ENCODE data around the gene CENPM. TPM values are rescaled to one million over a fixed set of nuclear protein-coding genes. Genes with fewer than 3 reads are reported as not detected.

The CENPM gene
- total and polyA plus RNA-seq, 10 of the 15 experiments (the other 5 are each of a cell fraction or from before 2014, with no cell fraction given), result 36.7 to 212 (median 74.7) TPM

DNA sequence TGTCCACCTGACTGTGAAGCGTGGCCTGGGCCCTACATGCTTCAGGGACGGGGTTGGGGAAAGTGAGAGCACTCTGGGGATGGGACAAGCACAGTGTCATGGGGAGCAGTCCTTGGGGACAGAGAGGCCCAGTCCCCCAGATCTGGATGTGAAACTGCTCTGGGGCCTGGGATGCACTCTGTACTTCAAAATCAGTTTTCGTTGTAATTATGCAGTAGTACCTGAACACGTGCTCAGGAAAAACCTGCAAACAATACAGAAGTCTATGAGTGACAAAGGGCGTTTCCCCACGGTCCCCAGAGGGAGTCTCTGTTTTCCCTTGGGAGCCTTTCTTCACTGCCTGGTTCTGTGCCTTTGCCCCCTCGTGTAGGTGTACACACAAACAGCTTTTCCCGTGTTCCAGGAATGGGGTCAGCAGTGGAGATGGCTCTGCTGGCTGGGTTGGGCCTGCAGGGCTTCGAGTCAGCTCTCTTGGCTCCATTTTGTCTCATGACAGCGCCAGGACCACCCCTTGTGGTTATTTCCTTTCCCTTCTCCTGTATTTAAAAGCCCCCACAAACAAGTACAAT, 15.2 kb downstream of the CENPM start (continued):
- TF ChIP-seq, protein P1, sequence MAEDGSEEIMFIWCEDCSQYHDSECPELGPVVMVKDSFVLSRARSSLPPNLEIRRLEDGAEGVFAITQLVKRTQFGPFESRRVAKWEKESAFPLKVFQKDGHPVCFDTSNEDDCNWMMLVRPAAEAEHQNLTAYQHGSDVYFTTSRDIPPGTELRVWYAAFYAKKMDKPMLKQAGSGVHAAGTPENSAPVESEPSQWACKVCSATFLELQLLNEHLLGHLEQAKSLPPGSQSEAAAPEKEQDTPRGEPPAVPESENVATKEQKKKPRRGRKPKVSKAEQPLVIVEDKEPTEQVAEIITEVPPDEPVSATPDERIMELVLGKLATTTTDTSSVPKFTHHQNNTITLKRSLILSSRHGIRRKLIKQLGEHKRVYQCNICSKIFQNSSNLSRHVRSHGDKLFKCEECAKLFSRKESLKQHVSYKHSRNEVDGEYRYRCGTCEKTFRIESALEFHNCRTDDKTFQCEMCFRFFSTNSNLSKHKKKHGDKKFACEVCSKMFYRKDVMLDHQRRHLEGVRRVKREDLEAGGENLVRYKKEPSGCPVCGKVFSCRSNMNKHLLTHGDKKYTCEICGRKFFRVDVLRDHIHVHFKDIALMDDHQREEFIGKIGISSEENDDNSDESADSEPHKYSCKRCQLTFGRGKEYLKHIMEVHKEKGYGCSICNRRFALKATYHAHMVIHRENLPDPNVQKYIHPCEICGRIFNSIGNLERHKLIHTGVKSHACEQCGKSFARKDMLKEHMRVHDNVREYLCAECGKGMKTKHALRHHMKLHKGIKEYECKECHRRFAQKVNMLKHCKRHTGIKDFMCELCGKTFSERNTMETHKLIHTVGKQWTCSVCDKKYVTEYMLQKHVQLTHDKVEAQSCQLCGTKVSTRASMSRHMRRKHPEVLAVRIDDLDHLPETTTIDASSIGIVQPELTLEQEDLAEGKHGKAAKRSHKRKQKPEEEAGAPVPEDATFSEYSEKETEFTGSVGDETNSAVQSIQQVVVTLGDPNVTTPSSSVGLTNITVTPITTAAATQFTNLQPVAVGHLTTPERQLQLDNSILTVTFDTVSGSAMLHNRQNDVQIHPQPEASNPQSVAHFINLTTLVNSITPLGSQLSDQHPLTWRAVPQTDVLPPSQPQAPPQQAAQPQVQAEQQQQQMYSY (CRISPR knock-in tag; IDR thresholded peaks at IDR 0.05), result 0 out of 2 replicates have a peak, but pooled peaks have one; percentile 41
- TF ChIP-seq, protein P2, sequence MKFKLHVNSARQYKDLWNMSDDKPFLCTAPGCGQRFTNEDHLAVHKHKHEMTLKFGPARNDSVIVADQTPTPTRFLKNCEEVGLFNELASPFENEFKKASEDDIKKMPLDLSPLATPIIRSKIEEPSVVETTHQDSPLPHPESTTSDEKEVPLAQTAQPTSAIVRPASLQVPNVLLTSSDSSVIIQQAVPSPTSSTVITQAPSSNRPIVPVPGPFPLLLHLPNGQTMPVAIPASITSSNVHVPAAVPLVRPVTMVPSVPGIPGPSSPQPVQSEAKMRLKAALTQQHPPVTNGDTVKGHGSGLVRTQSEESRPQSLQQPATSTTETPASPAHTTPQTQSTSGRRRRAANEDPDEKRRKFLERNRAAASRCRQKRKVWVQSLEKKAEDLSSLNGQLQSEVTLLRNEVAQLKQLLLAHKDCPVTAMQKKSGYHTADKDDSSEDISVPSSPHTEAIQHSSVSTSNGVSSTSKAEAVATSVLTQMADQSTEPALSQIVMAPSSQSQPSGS (IDR thresholded peaks at IDR 0.05; ENCODE audit: low read length), result no peak
- TF ChIP-seq GATAD2B (conservative IDR thresholded peaks at IDR 0.05; ENCODE audit: low read depth) (peak; percentile 100), SPI1 (IDR thresholded peaks at IDR 0.05; ENCODE audit: borderline replicate concordance, insufficient read depth, low read depth, low read length) (peak; percentile 33; the same call in 1 of the 2 replicates), RAD51 (IDR thresholded peaks at IDR 0.05) (peak; percentile 80), ZNF24 (IDR thresholded peaks at IDR 0.05) (peak; percentile 53), NBN (IDR thresholded peaks at IDR 0.05) (peak; percentile 81), SMAD1 (IDR thresholded peaks at IDR 0.05; ENCODE audit: low read depth, partially characterized antibody) (peak; percentile 80), CREB1 (IDR thresholded peaks at IDR 0.05; ENCODE audit: low read depth) (no peak), SMARCA5 (IDR thresholded peaks at IDR 0.05) (no peak), MTA2 (IDR thresholded peaks at IDR 0.05; ENCODE audit: low read depth) (peak; percentile 76; the same call in 1 of the 2 replicates), BRCA1 (IDR thresholded peaks at IDR 0.05; ENCODE audit: low read depth, low read length) (no peak), KAT2A (conservative IDR thresholded peaks at IDR 0.05; ENCODE audit: control insufficient read depth, low read depth, low read length) (no peak), POLR2AphosphoS2 (IDR thresholded peaks at IDR 0.05; ENCODE audit: low read depth, low read length) (no peak; the same call in none of the 2 replicates), MXI1 (IDR thresholded peaks at IDR 0.05; ENCODE audit: low read depth, low read length) (peak; percentile 60; the same call in 1 of the 2 replicates), ZNF274 (IDR thresholded peaks at IDR 0.05; ENCODE audit: insufficient read depth, insufficient read length) (no peak)
- TF ChIP-seq, protein P3, sequence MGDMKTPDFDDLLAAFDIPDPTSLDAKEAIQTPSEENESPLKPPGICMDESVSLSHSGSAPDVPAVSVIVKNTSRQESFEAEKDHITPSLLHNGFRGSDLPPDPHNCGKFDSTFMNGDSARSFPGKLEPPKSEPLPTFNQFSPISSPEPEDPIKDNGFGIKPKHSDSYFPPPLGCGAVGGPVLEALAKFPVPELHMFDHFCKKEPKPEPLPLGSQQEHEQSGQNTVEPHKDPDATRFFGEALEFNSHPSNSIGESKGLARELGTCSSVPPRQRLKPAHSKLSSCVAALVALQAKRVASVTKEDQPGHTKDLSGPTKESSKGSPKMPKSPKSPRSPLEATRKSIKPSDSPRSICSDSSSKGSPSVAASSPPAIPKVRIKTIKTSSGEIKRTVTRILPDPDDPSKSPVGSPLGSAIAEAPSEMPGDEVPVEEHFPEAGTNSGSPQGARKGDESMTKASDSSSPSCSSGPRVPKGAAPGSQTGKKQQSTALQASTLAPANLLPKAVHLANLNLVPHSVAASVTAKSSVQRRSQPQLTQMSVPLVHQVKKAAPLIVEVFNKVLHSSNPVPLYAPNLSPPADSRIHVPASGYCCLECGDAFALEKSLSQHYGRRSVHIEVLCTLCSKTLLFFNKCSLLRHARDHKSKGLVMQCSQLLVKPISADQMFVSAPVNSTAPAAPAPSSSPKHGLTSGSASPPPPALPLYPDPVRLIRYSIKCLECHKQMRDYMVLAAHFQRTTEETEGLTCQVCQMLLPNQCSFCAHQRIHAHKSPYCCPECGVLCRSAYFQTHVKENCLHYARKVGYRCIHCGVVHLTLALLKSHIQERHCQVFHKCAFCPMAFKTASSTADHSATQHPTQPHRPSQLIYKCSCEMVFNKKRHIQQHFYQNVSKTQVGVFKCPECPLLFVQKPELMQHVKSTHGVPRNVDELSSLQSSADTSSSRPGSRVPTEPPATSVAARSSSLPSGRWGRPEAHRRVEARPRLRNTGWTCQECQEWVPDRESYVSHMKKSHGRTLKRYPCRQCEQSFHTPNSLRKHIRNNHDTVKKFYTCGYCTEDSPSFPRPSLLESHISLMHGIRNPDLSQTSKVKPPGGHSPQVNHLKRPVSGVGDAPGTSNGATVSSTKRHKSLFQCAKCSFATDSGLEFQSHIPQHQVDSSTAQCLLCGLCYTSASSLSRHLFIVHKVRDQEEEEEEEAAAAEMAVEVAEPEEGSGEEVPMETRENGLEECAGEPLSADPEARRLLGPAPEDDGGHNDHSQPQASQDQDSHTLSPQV (IDR thresholded peaks at IDR 0.05), result peak; percentile 94

Data from GM12878 (cell line).